HEK293 (cell line): ENCODE data around the gene KIAA0319L.

Experiments
- CTCF ChIA-PET: fragments of 350-600 bp; formaldehyde crosslinking; extraction: SDS; loops from one replicate; lab custom pipeline; 2021; ENCODE audit warnings: antibody characterized with exemption; lab: Yijun Ruan, JAX
- POLR2A ChIA-PET: fragments of 300-600 bp; formaldehyde crosslinking; extraction: SDS; loops from one replicate; lab custom pipeline; 2020; ENCODE audit warnings: antibody characterized with exemption, inconsistent platforms; lab: Yijun Ruan, JAX
- H3K27ac ChIP-seq: fragments of 200-500 bp; sonication (Bioruptor generic); 2 replicates; pipeline ENCODE4 v1.5.1; 2014; ENCODE audit warnings: low read depth, low read length, control low read depth, inconsistent platforms; ENCODE audit errors: extremely low read depth
- H3K36me3 ChIP-seq, 2 experiments: fragments of 200-500 bp in 1 of 2; sonication (Bioruptor generic) in 1 of 2; 1 replicate in 1 of 2; 2 replicates in 1 of 2; pipeline ENCODE4 v1.5.1; 2014 to 2017; ENCODE audit warnings: inconsistent platforms in 2 of 2, low read length in 2 of 2; ENCODE audit not compliant: control insufficient read depth in 2 of 2, insufficient read depth in 1 of 2
- H3K4me1 ChIP-seq: fragments of 200-500 bp; sonication (Bioruptor generic); 2 replicates; pipeline ENCODE4 v1.5.1; 2014; ENCODE audit warnings: mild to moderate bottlenecking, low read length, inconsistent platforms; ENCODE audit not compliant: control insufficient read depth, insufficient read depth
- H3K4me3 ChIP-seq: 2 replicates; pipeline ENCODE4 v1.5.1; 2011; ENCODE audit warnings: low read depth, mild to moderate bottlenecking, control low read depth, low read length, moderate library complexity
- H3K9me3 ChIP-seq: fragments of 200-500 bp; sonication (Bioruptor generic); 2 replicates; pipeline ENCODE4 v1.5.1; 2014; ENCODE audit warnings: low read depth, low read length, inconsistent platforms; ENCODE audit not compliant: control insufficient read depth, insufficient read depth
- CTCF ChIP-seq: fragments of 450-650 bp; formaldehyde crosslinking; IDR thresholded peaks from 2 replicates; pipeline ENCODE4 v1.5.1; 2016; ENCODE audit warnings: missing biosample characterization, missing genetic modification characterization
- HOXA7 ChIP-seq: sonication (generic); formaldehyde crosslinking; IDR thresholded peaks from 2 replicates; pipeline ENCODE4 v1.8.1; 2022; ENCODE audit warnings: missing genetic modification reagents, borderline replicate concordance
- HOXD13 ChIP-seq: sonication (generic); formaldehyde crosslinking; IDR thresholded peaks from 2 replicates; pipeline ENCODE4 v1.8.0; 2022; ENCODE audit warnings: missing genetic modification reagents, borderline replicate concordance
- IKZF3 ChIP-seq: fragments of 450-650 bp; IDR thresholded peaks from 2 replicates; pipeline ENCODE4 v1.5.0; 2018; ENCODE audit warnings: missing biosample characterization, mild to moderate bottlenecking, missing genetic modification characterization, moderate library complexity
- KLF1 ChIP-seq: fragments of 450-650 bp; formaldehyde crosslinking; IDR thresholded peaks from 2 replicates; pipeline ENCODE4 v1.5.1; 2016; ENCODE audit warnings: missing biosample characterization, missing genetic modification characterization
- KLF8 ChIP-seq: fragments of 450-650 bp; formaldehyde crosslinking; IDR thresholded peaks from 2 replicates; pipeline ENCODE4 v1.5.1; 2016; ENCODE audit warnings: missing biosample characterization, missing genetic modification characterization
- RBAK ChIP-seq: fragments of 450-650 bp; formaldehyde crosslinking; IDR thresholded peaks from 2 replicates; pipeline ENCODE4 v1.5.1; 2016; ENCODE audit warnings: missing biosample characterization, missing genetic modification characterization
- SP3 ChIP-seq: fragments of 450-650 bp; formaldehyde crosslinking; IDR thresholded peaks from 2 replicates; pipeline ENCODE4 v1.5.1; 2016; ENCODE audit warnings: missing biosample characterization, missing genetic modification characterization
- ZBTB17 ChIP-seq: fragments of 450-650 bp; formaldehyde crosslinking; IDR thresholded peaks from 2 replicates; pipeline ENCODE4 v1.5.1; 2016; ENCODE audit warnings: missing biosample characterization, missing genetic modification characterization
- ZBTB44 ChIP-seq: fragments of 450-650 bp; IDR thresholded peaks from 2 replicates; pipeline ENCODE4 v1.5.1; 2018; ENCODE audit warnings: missing biosample characterization, mild to moderate bottlenecking, missing genetic modification characterization
- ZNF10 ChIP-seq: fragments of 450-650 bp; formaldehyde crosslinking; IDR thresholded peaks from 2 replicates; pipeline ENCODE4 v1.5.1; 2017; ENCODE audit warnings: missing biosample characterization, missing genetic modification characterization
- ZNF114 ChIP-seq: fragments of 450-650 bp; formaldehyde crosslinking; IDR thresholded peaks from 2 replicates; pipeline ENCODE4 v1.5.0; 2017; ENCODE audit warnings: missing biosample characterization, missing genetic modification characterization
- ZNF132 ChIP-seq: fragments of 450-650 bp; formaldehyde crosslinking; IDR thresholded peaks from 2 replicates; pipeline ENCODE4 v1.5.1; 2017; ENCODE audit warnings: missing biosample characterization, missing genetic modification characterization, borderline replicate concordance
- ZNF140 ChIP-seq: fragments of 450-650 bp; formaldehyde crosslinking; IDR thresholded peaks from 2 replicates; pipeline ENCODE4 v1.5.1; 2016; ENCODE audit warnings: missing biosample characterization, missing genetic modification characterization
- ZNF266 ChIP-seq: fragments of 450-650 bp; formaldehyde crosslinking; IDR thresholded peaks from 2 replicates; pipeline ENCODE4 v1.5.1; 2016; ENCODE audit warnings: missing biosample characterization, missing genetic modification characterization, low read depth
- ZNF274 ChIP-seq, 2 experiments: fragments of 200-500 bp in 1 of 2; fragments of 450-650 bp in 1 of 2; sonication (Bioruptor generic) in 1 of 2; formaldehyde crosslinking in 1 of 2; IDR thresholded peaks; 2 replicates each; pipeline versions ENCODE4 v1.5.1 to v1.6.1; 2014 to 2016; ENCODE audit warnings: borderline replicate concordance in 1 of 2, inconsistent platforms in 1 of 2, low read length in 1 of 2, missing biosample characterization in 1 of 2, missing genetic modification characterization in 1 of 2
- ZNF280C ChIP-seq: fragments of 450-650 bp; formaldehyde crosslinking; IDR thresholded peaks from 2 replicates; pipeline ENCODE4 v1.5.1; 2016; ENCODE audit warnings: missing biosample characterization, missing genetic modification characterization
- ZNF302 ChIP-seq: fragments of 450-650 bp; formaldehyde crosslinking; IDR thresholded peaks from 2 replicates; pipeline ENCODE4 v1.5.1; 2016; ENCODE audit warnings: missing biosample characterization, missing genetic modification characterization, low read depth
- ZNF335 ChIP-seq: fragments of 450-650 bp; formaldehyde crosslinking; conservative IDR thresholded peaks from 2 replicates; pipeline ENCODE4 v1.5.1; 2016; ENCODE audit warnings: missing biosample characterization, missing genetic modification characterization
- ZNF404 ChIP-seq: fragments of 450-650 bp; formaldehyde crosslinking; IDR thresholded peaks from 2 replicates; pipeline ENCODE4 v1.5.1; 2017; ENCODE audit warnings: missing biosample characterization, missing genetic modification characterization
- ZNF555 ChIP-seq: fragments of 450-650 bp; formaldehyde crosslinking; conservative IDR thresholded peaks from 2 replicates; pipeline ENCODE4 v1.5.1; 2017; ENCODE audit warnings: missing biosample characterization, mild to moderate bottlenecking, missing genetic modification characterization, inconsistent platforms
- ZNF571 ChIP-seq: fragments of 450-650 bp; formaldehyde crosslinking; IDR thresholded peaks from 2 replicates; pipeline ENCODE4 v1.5.0; 2017; ENCODE audit warnings: missing biosample characterization, missing genetic modification characterization
- ZNF626 ChIP-seq: fragments of 450-650 bp; sonication (Bioruptor Pico); formaldehyde crosslinking; IDR thresholded peaks from 2 replicates; pipeline ENCODE4 v1.5.1; 2018; ENCODE audit warnings: missing biosample characterization, missing genetic modification characterization, inconsistent platforms
- ZNF660 ChIP-seq: fragments of 450-650 bp; IDR thresholded peaks from 2 replicates; pipeline ENCODE4 v1.5.1; 2018; ENCODE audit warnings: missing biosample characterization, mild to moderate bottlenecking, missing genetic modification characterization
- ZNF785 ChIP-seq: fragments of 450-650 bp; formaldehyde crosslinking; IDR thresholded peaks from 2 replicates; pipeline ENCODE4 v1.5.1; 2016; ENCODE audit warnings: missing biosample characterization, missing genetic modification characterization
- ZSCAN16 ChIP-seq: fragments of 450-650 bp; formaldehyde crosslinking; IDR thresholded peaks from 2 replicates; pipeline ENCODE4 v1.5.1; 2016; ENCODE audit warnings: missing biosample characterization, missing genetic modification characterization
- ZSCAN4 ChIP-seq: fragments of 450-650 bp; formaldehyde crosslinking; IDR thresholded peaks from 2 replicates; pipeline ENCODE4 v1.5.1; 2017; ENCODE audit warnings: missing biosample characterization, missing genetic modification characterization

KIAA0319L gene

GRCh38 chr1:35500439-35500838 is 56.8 kb downstream of the KIAA0319L start:
- no peak overlapping the region for H3K27ac ChIP-seq
- H3K36me3 ChIP-seq, result no peaks in the 10 kb centered on the region
- H3K4me3 ChIP-seq, result no peak overlapping the region
- TF ChIP-seq ZNF555 (no peak), SP3 (tag by site-specific recombination) (no peak), KLF8 (tag by site-specific recombination) (no peak), HOXA7 (CRISPR knock-in tag) (no peak), ZBTB44 (tag by site-specific recombination) (no peak), ZSCAN16 (tag by site-specific recombination) (no peak), ZNF140 (tag by site-specific recombination) (no peak), HOXD13 (CRISPR knock-in tag) (no peak), ZSCAN4 (tag by site-specific recombination) (no peak), ZNF114 (no peak), ZNF280C (no peak), ZNF404 (tag by site-specific recombination) (no peak), CTCF (tag by site-specific recombination) (no peak), ZNF785 (tag by site-specific recombination) (no peak), ZNF626 (no peak), IKZF3 (no peak), KLF1 (tag by site-specific recombination) (no peak), ZBTB17 (no peak), ZNF266 (tag by site-specific recombination) (no peak), ZNF571 (tag by site-specific recombination) (no peak)
- no peaks in the 10 kb centered on the region for H3K9me3 ChIP-seq
- ChIA-PET CTCF (interaction anchor here (0.6 kb wide), 1 partner anchor 51 kb away, joined by 3 read pairs; no protein-coding TSS in a partner anchor), POLR2A (no interaction called here)
- no peaks in the 10 kb centered on the region for H3K4me1 ChIP-seq

- ChIA-PET POLR2A (no interaction called here), CTCF (interaction anchor here (0.7 to 1.8 kb wide), 2 partner anchors 10 to 49 kb away, joined by 3 to 4 read pairs; no protein-coding TSS in a partner anchor)
- no peaks in the 10 kb centered on the region for H3K9me3 ChIP-seq
- no peaks in the 10 kb centered on the region for H3K4me1 ChIP-seq
- H3K36me3 ChIP-seq, result peaks cover 0 to under 1% of the 10 kb centered on the region in 2 experiments; a peak in 1 of 3 replicates
- no peak overlapping the region for H3K4me3 ChIP-seq
- no peak overlapping the region for H3K27ac ChIP-seq
- TF ChIP-seq ZNF404 (tag by site-specific recombination) (no peak), ZNF335 (tag by site-specific recombination) (peak; percentile 53; the same call in 1 of the 2 replicates), ZNF274 (IDR thresholded peaks at IDR 0.05; ENCODE audit: low read length) (no peak), ZNF274 (tag by site-specific recombination; IDR thresholded peaks at IDR 0.05; ENCODE audit: borderline replicate concordance) (no peak), ZNF302 (tag by site-specific recombination) (no peak), ZSCAN4 (tag by site-specific recombination) (no peak), ZNF10 (tag by site-specific recombination) (peak; percentile 63), RBAK (no peak), ZNF660 (tag by site-specific recombination) (no peak), ZNF132 (tag by site-specific recombination) (no peak)
Measured at GRCh38 chr1:35499652-35500176, 57.5 kb downstream of the KIAA0319L start.
